ENCODE measurements around the gene DCBLD2. TPM values are rescaled to one million over a fixed set of nuclear protein-coding genes. Genes with fewer than 3 reads are reported as not detected.
A peak's percentile ranks its signal among the peaks of the same experiment; 100 is the strongest.

The DCBLD2 gene
- total RNA-seq, 6 donors from 2014 or later, result 20.4 to 42.8 (median 27.8) TPM

- Histone ChIP-seq H3K27ac (no peak overlapping the region), H3K27me3 (no peaks in the 10 kb centered on the region), H3K9me3 (no peaks in the 10 kb centered on the region), H3K36me3 (peaks cover 0 to 2% (median 0%) of the 10 kb centered on the region in 4 donors), H3K4me1 (peaks cover 0 to 4% (median 0%) of the 10 kb centered on the region in 4 donors), H3K4me3 (no peak overlapping the region)
- ATAC-seq (ENCODE audit: low FRiP score in 2 of 2) (no peak), DNase-seq (peak in 1 of 2 donors; percentile 19)
- no peak for TF ChIP-seq POLR2AphosphoS5 (IDR thresholded peaks at IDR 0.05)
- no peak for TF ChIP-seq POLR2A (IDR thresholded peaks at IDR 0.05)
- no peak for TF ChIP-seq CTCF (IDR thresholded peaks at IDR 0.05)
- no peak for TF ChIP-seq EP300 (IDR thresholded peaks at IDR 0.05)
- 75 to 92% methylated on average over 6 of the region's 6 CpGs for WGBS, 2 donors
These were observed 77.2 kb downstream of the DCBLD2 start for GRCh38 chr3:98824256-98824655.

GRCh38 chr3:98823791-98824190 lies 77.7 kb downstream of the DCBLD2 start:
- no peak overlapping the region for H3K27ac ChIP-seq
- peaks cover 0 to 4% (median 0%) of the 10 kb centered on the region in 4 donors for H3K4me1 ChIP-seq
- WGBS, 2 donors, result 93 to 97% methylated on average over 4 of the region's 4 CpGs
- no peaks in the 10 kb centered on the region for H3K27me3 ChIP-seq
- ATAC-seq (ENCODE audit: low FRiP score in 2 of 2) (peak in 1 of 2 donors; percentile 55), DNase-seq (no peak)
- no peak for TF ChIP-seq CTCF (IDR thresholded peaks at IDR 0.05)
- TF ChIP-seq EP300 (IDR thresholded peaks at IDR 0.05), result no peak
- TF ChIP-seq POLR2A (IDR thresholded peaks at IDR 0.05), result no peak
- TF ChIP-seq POLR2AphosphoS5 (IDR thresholded peaks at IDR 0.05), result no peak
- peaks cover 0 to 3% (median 0%) of the 10 kb centered on the region in 4 donors for H3K36me3 ChIP-seq
- no peak overlapping the region for H3K4me3 ChIP-seq
- no peaks in the 10 kb centered on the region for H3K9me3 ChIP-seq

- Histone ChIP-seq H3K36me3 (peaks cover 0 to 8% (median under 1%) of the 10 kb centered on the region in 4 donors), H3K4me3 (no peak overlapping the region), H3K4me1 (peaks cover 0 to 5% (median 0%) of the 10 kb centered on the region in 4 donors), H3K9me3 (no peaks in the 10 kb centered on the region), H3K27ac (no peak overlapping the region), H3K27me3 (no peaks in the 10 kb centered on the region)
- no peak for ATAC-seq (ENCODE audit: low FRiP score in 2 of 2)
- TF ChIP-seq POLR2AphosphoS5 (IDR thresholded peaks at IDR 0.05), result no peak
- TF ChIP-seq CTCF (IDR thresholded peaks at IDR 0.05), result no peak
- no peak for TF ChIP-seq POLR2A (IDR thresholded peaks at IDR 0.05)
- TF ChIP-seq EP300 (IDR thresholded peaks at IDR 0.05), result no peak
- DNase-seq, result no peak
- WGBS, 2 donors, result 81 to 84% methylated on average over 3 of the region's 3 CpGs
These were observed 80.4 kb downstream of the DCBLD2 start for GRCh38 chr3:98821063-98821462.

GRCh38 chr3:98817547-98818041 lies 83.9 kb downstream of the DCBLD2 start:
- WGBS, 2 donors, result 26 to 33% methylated on average over 3 of the region's 3 CpGs
- TF ChIP-seq POLR2A (IDR thresholded peaks at IDR 0.05) (no peak), CTCF (IDR thresholded peaks at IDR 0.05) (peak; percentile 59 to 80 (median 78))
- Histone ChIP-seq H3K9me3 (no peaks in the 10 kb centered on the region), H3K4me1 (peaks cover 0 to 2% (median 0%) of the 10 kb centered on the region in 4 donors), H3K4me3 (no peak overlapping the region), H3K27me3 (no peaks in the 10 kb centered on the region), H3K27ac (no peak overlapping the region), H3K36me3 (peaks cover 0 to 16% (median under 1%) of the 10 kb centered on the region in 4 donors)
- DNase-seq (no peak), ATAC-seq (ENCODE audit: low FRiP score in 2 of 2) (peak in 1 of 2 donors; percentile 90)

GRCh38 chr3:98814817-98815420 lies 86.6 kb downstream of the DCBLD2 start:
- no peak for ATAC-seq (ENCODE audit: low FRiP score in 2 of 2)
- TF ChIP-seq EP300 (IDR thresholded peaks at IDR 0.05), result no peak
- TF ChIP-seq POLR2A (IDR thresholded peaks at IDR 0.05), result no peak
- TF ChIP-seq CTCF (IDR thresholded peaks at IDR 0.05), result no peak
- no peak for TF ChIP-seq POLR2AphosphoS5 (IDR thresholded peaks at IDR 0.05)

More at GRCh38 chr3:98814817-98815420, 86.6 kb downstream of the DCBLD2 start:
- H3K27me3 ChIP-seq, result no peaks in the 10 kb centered on the region
- H3K9me3 ChIP-seq, result no peaks in the 10 kb centered on the region
- peaks cover 0 to 6% (median 0%) of the 10 kb centered on the region in 4 donors for H3K4me1 ChIP-seq
- H3K27ac ChIP-seq, result no peak overlapping the region
- H3K4me3 ChIP-seq, result no peak overlapping the region
- no peak for DNase-seq
- 86 to 91% methylated on average over 5 of the region's 5 CpGs for WGBS, 2 donors
- peaks cover 0 to 16% (median under 1%) of the 10 kb centered on the region in 4 donors for H3K36me3 ChIP-seq

All from upper lobe of left lung (tissue), 6 donors.